ENCODE results near the gene NF1. TPM values are rescaled to one million over a fixed set of nuclear protein-coding genes. Genes with fewer than 3 reads are reported as not detected.
A peak's percentile ranks its signal among the peaks of the same experiment; 100 is the strongest.

Gene NF1
- total and polyA plus RNA-seq, 8 donors: 45.0 to 57.7 (median 52.0) TPM

- TF ChIP-seq CTCF (IDR thresholded peaks at IDR 0.05): no peak
- ATAC-seq (peak; percentile 35), DNase-seq (no peak)
- intact Hi-C loops (cut with DNase I): no loop called here
- Histone ChIP-seq H3K27ac (no peak overlapping the region), H3K27me3 (no peaks in the 10 kb centered on the region), H3K4me3 (no peak overlapping the region), H3K9me3 (no peaks in the 10 kb centered on the region), H3K4me1 (peaks cover 0 to 28% of the 10 kb centered on the region in 2 donors), H3K36me3 (no peaks in the 10 kb centered on the region)
Measured at GRCh38 chr17:31415004-31415454, 320.3 kb downstream of the NF1 start.

GRCh38 chr17:31415640-31416502 is 321.1 kb downstream of the NF1 start:
- no peak overlapping the region for H3K4me3 ChIP-seq
- peaks cover 0 to 28% of the 10 kb centered on the region in 2 donors for H3K4me1 ChIP-seq
- ATAC-seq (no peak), DNase-seq (no peak)
- TF ChIP-seq CTCF (IDR thresholded peaks at IDR 0.05): no peak
- no peaks in the 10 kb centered on the region for H3K9me3 ChIP-seq
- H3K36me3 ChIP-seq: no peaks in the 10 kb centered on the region
- intact Hi-C loops (cut with DNase I): no loop called here
- no peaks in the 10 kb centered on the region for H3K27me3 ChIP-seq
- no peak overlapping the region for H3K27ac ChIP-seq

- Histone ChIP-seq H3K4me1 (peaks cover 0 to 28% of the 10 kb centered on the region in 2 donors), H3K4me3 (no peak overlapping the region), H3K36me3 (no peaks in the 10 kb centered on the region), H3K27ac (no peak overlapping the region), H3K9me3 (no peaks in the 10 kb centered on the region), H3K27me3 (no peaks in the 10 kb centered on the region)
- DNase-seq: peak in 2 of 4 donors; percentile 51 to 57
- TF ChIP-seq CTCF (IDR thresholded peaks at IDR 0.05): no peak
- peak; percentile 34 for ATAC-seq
- intact Hi-C loops (cut with DNase I): no loop called here
Measured at GRCh38 chr17:31416503-31416923, 321.7 kb downstream of the NF1 start.

DNA sequence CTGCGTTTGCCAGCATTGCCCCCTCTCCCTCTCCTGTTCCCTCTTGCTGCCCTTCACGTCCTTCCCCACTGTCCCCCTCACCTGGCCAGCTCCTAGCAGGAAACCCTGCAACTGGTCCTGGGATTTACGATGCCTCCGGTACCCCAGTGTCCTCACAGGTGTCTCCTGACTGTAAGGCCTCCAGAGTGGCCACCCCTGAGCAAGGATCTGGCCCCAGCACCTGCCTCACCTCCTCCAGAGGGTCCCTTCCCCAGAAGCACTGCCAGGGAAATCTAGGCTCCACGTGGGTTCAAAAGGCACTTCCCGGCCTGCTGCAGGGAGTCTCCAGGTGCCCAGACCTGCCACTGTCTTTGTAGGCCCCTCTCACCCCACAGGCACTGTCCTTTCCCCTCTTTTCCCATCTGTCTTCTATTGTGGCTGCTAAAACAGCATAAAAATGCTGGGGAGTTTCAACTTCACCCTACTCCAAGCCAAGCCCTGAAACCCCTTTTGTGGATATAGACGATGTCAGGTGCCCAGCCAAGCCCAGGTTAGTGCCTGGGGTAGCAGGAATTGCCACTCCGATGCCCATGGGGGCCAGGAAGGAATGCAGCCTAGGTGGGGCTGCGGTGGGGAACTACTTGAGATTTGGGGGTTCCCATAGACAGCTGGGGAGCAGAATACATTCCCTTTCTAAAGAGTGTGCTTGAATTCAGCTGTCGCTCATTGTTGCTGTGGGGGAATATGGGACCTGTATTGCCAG is 322.4 kb downstream of the NF1 start:
- Histone ChIP-seq H3K36me3 (no peaks in the 10 kb centered on the region), H3K27ac (no peak overlapping the region), H3K4me3 (no peak overlapping the region), H3K4me1 (peaks cover 0 to 28% of the 10 kb centered on the region in 2 donors), H3K9me3 (no peaks in the 10 kb centered on the region), H3K27me3 (no peaks in the 10 kb centered on the region)
- DNase-seq: no peak
- intact Hi-C loops (cut with DNase I): no loop called here
- no peak for TF ChIP-seq CTCF (IDR thresholded peaks at IDR 0.05)
- ATAC-seq: no peak

GRCh38 chr17:31418773-31419350 is 324.1 kb downstream of the NF1 start:
- Histone ChIP-seq H3K4me1 (peaks cover 0 to 24% of the 10 kb centered on the region in 2 donors), H3K9me3 (peaks cover 0 to 1% of the 10 kb centered on the region in 2 donors), H3K4me3 (no peak overlapping the region), H3K27ac (no peak overlapping the region), H3K27me3 (no peaks in the 10 kb centered on the region), H3K36me3 (no peaks in the 10 kb centered on the region)
- intact Hi-C loops (cut with DNase I): no loop called here
- DNase-seq (no peak), ATAC-seq (no peak)
- no peak for TF ChIP-seq CTCF (IDR thresholded peaks at IDR 0.05)
